ENCODE results near the gene PABPN1L. TPM values are rescaled to one million over a fixed set of nuclear protein-coding genes. Genes with fewer than 3 reads are reported as not detected.

PABPN1L gene
- polyA plus RNA-seq, 1 donor, result not detected

- no peak for DNase-seq
These were observed 16.8 kb upstream of the PABPN1L start for GRCh38 chr16:88883117-88883895.

- DNase-seq, result no peak
These were observed 16.0 kb upstream of the PABPN1L start for GRCh38 chr16:88882358-88883030.

GRCh38 chr16:88881675-88882357, 15.4 kb upstream of the PABPN1L start:
- no peak for DNase-seq

- no peak for DNase-seq
These were observed 14.7 kb upstream of the PABPN1L start for GRCh38 chr16:88881007-88881615.

- DNase-seq, result no peak
These were observed 14.0 kb upstream of the PABPN1L start for GRCh38 chr16:88880226-88881006.

GRCh38 chr16:88879788-88880055, 13.3 kb upstream of the PABPN1L start:
- DNase-seq, result no peak

- DNase-seq, result no peak
These were observed 12.7 kb upstream of the PABPN1L start for GRCh38 chr16:88878967-88879787.

- DNase-seq, result no peak
These were observed 11.9 kb upstream of the PABPN1L start for GRCh38 chr16:88878356-88878755.

GRCh38 chr16:88877564-88878289, 11.3 kb upstream of the PABPN1L start:
- no peak for DNase-seq

- no peak for DNase-seq
These were observed 10.6 kb upstream of the PABPN1L start for GRCh38 chr16:88876942-88877526.

GRCh38 chr16:88875703-88876234, 9.3 kb upstream of the PABPN1L start:
- DNase-seq, result no peak

- no peak for DNase-seq
These were observed 8.6 kb upstream of the PABPN1L start for GRCh38 chr16:88874938-88875599.

- no peak for DNase-seq
These were observed 6.3 kb upstream of the PABPN1L start for GRCh38 chr16:88872650-88873331.

GRCh38 chr16:88871730-88872416, 5.4 kb upstream of the PABPN1L start:
- DNase-seq, result no peak

- DNase-seq, result no peak
These were observed 4.9 kb upstream of the PABPN1L start for GRCh38 chr16:88871349-88871702.

- DNase-seq, result no peak
These were observed 4.3 kb upstream of the PABPN1L start for GRCh38 chr16:88870608-88871348.

- no peak for DNase-seq
These were observed 3.2 kb upstream of the PABPN1L start for GRCh38 chr16:88869673-88869980.
